22Rv1 (cell line): Measurements from ENCODE around the gene PDZRN4.

ENCODE experiments used
- CTCF ChIP-seq: fragments of 450-650 bp; IDR thresholded peaks from 2 replicates; pipeline ENCODE4 v1.5.1; 2017; ENCODE audit warnings: mild to moderate bottlenecking
- ZFX ChIP-seq: fragments of 450-650 bp; IDR thresholded peaks from 2 replicates; pipeline ENCODE4 v1.6.1; 2017; ENCODE audit warnings: antibody characterized with exemption, borderline replicate concordance

GRCh38 chr12:41536813-41537490 lies 348.8 kb downstream of the PDZRN4 start:
- TF ChIP-seq CTCF (no peak), ZFX (no peak)
